ENCODE measurements around the gene NCF2.

NCF2 gene

DNA sequence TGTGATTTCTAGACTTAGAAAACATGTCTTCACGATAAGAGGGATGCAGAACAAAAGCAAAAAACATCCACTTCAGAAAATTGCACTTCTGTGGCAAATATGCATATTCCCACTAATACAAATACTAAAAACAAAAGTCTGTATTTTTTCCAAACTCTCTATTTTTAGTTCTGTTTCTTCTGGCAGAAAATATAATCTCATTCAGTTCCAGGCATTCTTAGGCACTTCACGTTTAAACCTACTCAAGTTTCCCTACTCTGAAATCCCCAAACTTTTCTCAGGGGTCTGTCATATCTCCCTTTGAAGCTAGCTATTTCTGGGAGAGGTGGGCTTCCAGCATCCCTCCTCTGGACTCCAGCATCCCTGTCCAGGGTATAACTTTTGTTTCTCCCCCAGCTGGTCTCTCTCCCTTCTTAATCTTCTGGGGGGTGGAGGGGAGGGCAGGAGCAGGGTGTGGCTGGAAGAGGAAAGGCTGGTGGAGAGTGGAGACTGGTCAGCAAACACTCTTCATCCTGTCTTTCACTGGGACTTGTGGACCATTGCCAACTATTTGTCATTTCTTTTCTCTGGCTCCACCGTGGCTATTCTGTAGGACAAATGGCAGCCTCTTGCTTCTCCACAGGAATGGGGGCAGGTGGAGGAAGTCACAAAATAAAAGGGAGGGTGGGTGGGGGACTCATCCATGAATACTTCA is 19.6 kb upstream of the NCF2 start:
- DNase-seq: no peak

DNA sequence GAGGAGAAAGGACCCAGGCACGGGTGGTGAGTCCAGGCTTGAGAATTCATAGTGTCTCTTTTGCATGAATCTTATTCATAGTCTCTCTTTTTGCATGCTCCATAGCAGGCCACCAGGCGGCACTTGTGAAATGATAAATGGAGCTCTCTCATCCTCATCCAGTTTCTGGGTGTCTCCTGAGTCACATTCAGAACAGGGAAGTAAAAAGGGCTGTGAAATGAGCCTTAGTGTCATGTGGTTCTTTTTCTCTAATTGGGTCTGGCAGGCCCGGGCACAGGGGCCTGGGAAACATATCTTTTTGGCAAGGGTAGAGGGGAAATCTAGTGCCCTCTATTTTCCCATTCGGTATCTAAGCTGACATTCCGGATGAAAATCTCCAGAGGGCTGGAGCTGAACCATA is 19.1 kb upstream of the NCF2 start:
- DNase-seq: no peak

GRCh38 chr1:183607322-183607980 is 17.2 kb upstream of the NCF2 start:
- no peak for DNase-seq

GRCh38 chr1:183605904-183606303 is 15.6 kb upstream of the NCF2 start:
- no peak for DNase-seq

DNA sequence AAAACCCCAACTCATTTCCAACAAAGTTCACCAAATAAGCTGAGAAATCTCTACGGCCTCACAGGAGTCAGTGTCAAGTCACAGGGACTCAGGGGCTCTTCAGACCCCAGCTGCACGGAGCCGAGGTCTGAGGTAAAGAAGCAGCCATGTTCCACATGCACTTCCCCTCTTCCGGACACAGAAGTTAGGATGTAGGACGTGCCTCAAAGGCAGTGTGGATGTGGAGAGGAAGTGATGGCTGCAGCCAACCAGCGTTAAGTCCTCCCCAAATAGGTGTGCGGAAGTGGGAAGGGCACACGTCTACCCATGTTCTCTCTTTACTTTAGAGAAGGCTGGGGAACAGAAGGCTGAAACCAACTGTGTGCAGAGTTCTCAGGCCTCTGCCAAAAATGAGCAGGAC is 14.6 kb upstream of the NCF2 start:
- DNase-seq: no peak

DNA sequence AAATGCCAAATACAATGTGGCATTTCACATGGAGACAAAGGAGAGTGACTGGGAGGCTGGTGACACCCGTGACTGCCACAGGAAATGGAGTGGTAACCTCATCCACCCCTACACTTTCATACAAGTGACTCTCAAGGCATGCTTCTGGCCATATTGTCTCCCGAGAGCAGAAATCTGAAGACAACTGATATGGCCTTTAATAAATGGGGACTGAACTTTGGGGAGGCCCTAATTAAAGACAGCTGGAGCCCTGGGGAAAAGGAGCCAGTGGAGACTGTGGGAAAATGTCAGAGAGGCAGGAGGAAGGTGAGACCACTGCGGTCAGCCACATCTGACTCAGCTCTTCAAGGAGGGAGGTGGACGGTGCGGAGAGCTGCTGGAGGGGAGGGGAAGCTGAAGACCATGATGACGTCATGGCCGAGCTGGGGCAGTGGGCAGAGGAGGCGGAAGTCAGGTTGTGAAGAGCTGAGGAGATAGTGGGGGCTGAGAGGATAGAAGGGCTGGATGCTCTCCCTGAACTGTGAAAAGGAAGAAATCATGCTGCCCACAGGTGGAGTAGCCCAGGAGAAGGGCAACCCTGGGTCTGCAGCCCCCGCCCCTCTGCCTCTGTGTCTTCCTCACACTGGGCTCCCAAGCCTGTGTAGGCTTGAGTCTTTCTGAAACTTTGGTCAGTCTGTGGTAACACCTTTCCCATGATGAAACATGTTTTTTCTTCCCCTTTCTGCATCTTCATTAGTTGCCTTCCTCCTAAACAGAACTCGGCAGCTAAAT is 14.0 kb upstream of the NCF2 start:
- DNase-seq: no peak

- no peak for DNase-seq
Observed at GRCh38 chr1:183602510-183602909, 12.3 kb upstream of the NCF2 start.

DNA sequence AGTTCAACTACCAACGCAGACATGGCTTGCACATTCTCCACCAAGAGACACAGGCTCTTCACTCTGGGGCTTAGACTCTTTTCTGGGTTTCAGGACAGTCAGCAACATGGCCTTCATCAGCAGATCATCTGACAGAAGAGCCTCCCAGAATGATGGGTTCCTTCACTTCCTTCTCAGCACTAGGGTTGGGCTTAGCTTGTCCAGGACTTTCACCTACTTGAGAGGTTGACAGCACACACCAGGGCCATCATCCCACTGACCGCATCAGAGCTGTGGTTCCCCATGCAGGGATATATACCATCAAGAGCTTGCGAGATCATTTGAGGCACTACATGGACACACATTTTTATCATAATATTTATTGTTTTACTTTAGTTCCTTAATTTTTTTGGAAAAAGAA is 10.4 kb upstream of the NCF2 start:
- no peak for DNase-seq

- no peak for DNase-seq
Observed at GRCh38 chr1:183600136-183600535, 9.9 kb upstream of the NCF2 start.

DNA sequence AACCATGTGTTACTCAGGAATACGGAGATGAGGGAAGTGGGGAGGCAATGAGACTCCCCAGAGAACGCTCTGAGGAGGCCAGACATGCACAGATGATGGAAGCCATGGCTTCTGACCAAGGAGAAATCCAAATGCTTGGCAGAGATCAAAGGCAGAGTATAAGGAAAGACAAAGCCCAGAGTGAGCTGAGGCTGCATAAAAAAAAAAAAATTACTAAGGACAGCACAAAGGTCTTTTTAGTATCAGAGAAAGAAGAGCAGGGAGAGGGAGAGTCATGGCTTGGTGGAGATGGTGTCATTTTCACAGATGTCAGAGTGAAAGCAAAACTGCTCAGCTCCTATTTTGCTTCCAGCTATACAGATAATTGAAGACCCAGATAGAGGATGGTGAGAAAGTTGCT is 8.1 kb upstream of the NCF2 start:
- no peak for DNase-seq

- no peak for DNase-seq
Observed at GRCh38 chr1:183597656-183598347, 7.5 kb upstream of the NCF2 start.

DNA sequence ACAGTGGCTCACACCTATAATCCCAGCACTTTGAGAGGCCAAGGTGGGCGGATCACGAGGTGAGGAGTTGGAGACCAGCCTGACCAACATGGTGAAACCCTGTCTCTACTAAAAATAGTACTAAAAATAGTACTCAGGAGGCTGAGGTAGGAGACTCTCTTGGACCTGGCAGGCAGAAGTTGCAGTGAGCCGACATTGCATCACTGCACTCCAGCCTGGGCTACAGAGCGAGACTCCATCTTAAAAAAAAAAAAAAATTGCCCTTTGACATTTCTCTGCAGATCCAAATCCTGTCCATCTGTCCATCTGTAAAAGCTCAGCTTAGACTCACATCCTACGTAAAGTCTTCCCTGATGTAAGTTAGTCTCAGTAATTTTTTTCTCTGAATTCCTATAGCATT is 6.2 kb upstream of the NCF2 start:
- no peak for DNase-seq

GRCh38 chr1:183595537-183595936 is 5.3 kb upstream of the NCF2 start:
- DNase-seq: no peak

DNA sequence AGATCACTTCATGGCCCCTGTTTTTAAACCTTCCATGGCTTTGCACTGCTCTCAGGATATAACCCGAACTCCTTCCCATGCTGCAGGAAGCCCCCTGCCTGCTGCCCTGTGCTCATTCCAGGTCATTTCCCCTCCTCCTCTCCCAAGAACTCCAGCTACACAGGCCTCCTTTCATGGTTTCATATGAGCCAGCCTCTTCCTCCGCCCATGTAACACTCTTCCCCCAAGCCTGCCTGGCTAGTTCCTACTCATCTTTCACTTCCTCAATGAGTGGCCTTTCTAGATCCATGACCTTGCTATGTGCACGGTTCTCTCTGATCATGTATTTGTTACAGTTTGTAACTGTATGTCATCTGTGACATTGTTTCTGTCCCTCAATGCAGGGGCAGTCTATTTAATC is 3.1 kb upstream of the NCF2 start:
- DNase-seq: no peak

- no peak for DNase-seq
Observed at GRCh38 chr1:183592733-183593132, 2.5 kb upstream of the NCF2 start.

GRCh38 chr1:183589874-183590243 is 400 bp downstream of the NCF2 start:
- DNase-seq: no peak

DNA sequence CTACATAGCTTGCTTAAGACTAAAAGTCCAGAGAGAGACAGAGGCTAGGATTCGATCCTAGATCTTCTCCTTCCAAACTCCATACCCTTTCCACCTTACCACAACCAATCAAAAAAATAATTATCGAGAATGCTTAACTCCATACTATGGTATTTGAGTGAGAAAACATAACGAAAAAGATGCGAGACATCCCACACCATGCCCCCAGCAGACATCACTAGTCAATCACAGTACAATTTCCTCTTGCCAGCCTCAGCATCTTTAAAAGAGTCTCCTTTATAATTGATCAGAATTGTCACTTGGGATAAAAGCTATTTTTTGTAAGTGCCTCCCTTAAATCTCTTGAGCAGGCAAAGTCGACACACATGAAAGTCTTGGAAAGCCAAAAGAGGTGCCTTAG is 875 bp downstream of the NCF2 start:
- DNase-seq: no peak

DNA sequence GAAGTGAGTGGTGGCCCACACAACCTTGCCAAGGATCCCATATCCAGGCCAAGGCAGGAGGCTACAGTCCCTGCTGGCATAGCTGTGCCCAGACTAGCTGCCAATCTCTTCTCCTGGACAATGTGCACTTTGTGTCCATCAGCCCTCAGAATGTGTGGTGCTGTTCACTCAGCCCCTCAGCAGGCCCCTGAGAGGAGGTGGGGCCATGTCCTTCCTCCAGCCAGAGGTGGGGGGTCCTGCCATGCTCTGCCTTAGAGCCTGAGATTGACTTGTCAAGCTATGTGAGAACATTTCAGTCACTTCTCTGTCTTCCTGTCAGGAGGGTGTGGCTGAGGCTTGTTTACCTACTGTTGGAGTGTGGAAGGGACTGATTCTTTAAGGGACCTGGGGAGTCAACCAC is 1.4 kb downstream of the NCF2 start:
- no peak for DNase-seq

- DNase-seq: no peak
Observed at GRCh38 chr1:183586926-183587325, 3.3 kb downstream of the NCF2 start.

DNA sequence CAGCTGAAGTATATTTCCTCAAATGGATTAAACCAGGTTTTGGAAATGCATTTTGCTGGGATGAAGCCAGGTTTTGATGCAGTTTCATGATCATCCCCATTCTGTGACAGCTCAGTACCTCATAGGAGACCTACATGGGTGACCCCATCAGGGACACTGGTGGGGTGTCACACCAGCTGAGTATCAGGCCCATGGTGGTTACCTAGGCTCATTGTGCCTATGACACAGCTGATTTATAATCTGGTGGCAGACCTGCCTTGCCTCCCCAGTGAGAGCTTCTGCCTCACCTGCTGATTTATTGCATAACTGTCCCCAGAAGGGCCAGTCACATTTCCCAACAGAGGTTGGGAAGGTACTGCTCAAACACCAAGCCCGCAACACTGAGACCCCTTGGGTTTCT is 3.8 kb downstream of the NCF2 start:
- DNase-seq: no peak

GRCh38 chr1:183585038-183585437 is 5.2 kb downstream of the NCF2 start:
- DNase-seq: no peak

GRCh38 chr1:183584147-183584546 is 6.1 kb downstream of the NCF2 start:
- no peak for DNase-seq

DNA sequence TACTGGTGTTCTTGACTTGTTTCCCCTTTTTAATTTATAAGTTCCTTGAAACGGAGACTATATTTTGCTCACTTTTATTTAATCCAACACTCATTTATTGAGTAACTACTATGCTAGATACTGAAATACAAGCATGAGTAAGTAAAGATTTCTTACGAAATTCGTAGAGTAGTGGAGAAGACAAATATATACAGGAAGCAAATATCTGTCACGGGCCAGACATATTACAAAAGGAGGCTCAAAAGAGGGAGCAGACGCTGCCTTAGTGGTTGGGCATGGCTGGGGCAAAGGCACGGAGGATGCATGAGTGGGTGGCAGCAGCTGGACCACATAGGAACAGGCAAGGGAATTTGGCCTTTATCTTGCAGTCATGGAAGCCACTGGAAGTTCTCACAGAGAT is 6.8 kb downstream of the NCF2 start:
- no peak for DNase-seq
